GM19455 (cell line): ENCODE data around the gene PTPRD.

ENCODE experiments used
- ATAC-seq: cut with Tn5 transposase; IDR thresholded peaks from one replicate; pipeline ENCODE4 v1.9.1; 2021; ENCODE audit not compliant: unreplicated experiment

PTPRD gene

GRCh38 chr9:8429768-8430167, 2183.0 kb downstream of the PTPRD start:
- no peak for ATAC-seq

GRCh38 chr9:8429157-8429556, 2183.6 kb downstream of the PTPRD start:
- ATAC-seq = no peak

GRCh38 chr9:8428389-8428788, 2184.4 kb downstream of the PTPRD start:
- ATAC-seq = no peak

GRCh38 chr9:8424786-8425410, 2187.9 kb downstream of the PTPRD start:
- no peak for ATAC-seq

GRCh38 chr9:8420416-8420815, 2192.4 kb downstream of the PTPRD start:
- ATAC-seq = no peak

GRCh38 chr9:8419596-8420275, 2193.1 kb downstream of the PTPRD start:
- ATAC-seq = no peak

GRCh38 chr9:8417341-8417740, 2195.5 kb downstream of the PTPRD start:
- no peak for ATAC-seq

- ATAC-seq = no peak
Observed at GRCh38 chr9:8412327-8412726, 2200.5 kb downstream of the PTPRD start.

GRCh38 chr9:8408575-8409190, 2204.1 kb downstream of the PTPRD start:
- no peak for ATAC-seq

- no peak for ATAC-seq
Observed at GRCh38 chr9:8401961-8402705, 2210.7 kb downstream of the PTPRD start.

GRCh38 chr9:8400378-8400777, 2212.4 kb downstream of the PTPRD start:
- no peak for ATAC-seq

GRCh38 chr9:8395022-8395421, 2217.8 kb downstream of the PTPRD start:
- ATAC-seq = no peak

- ATAC-seq = no peak
Observed at GRCh38 chr9:8394341-8394740, 2218.5 kb downstream of the PTPRD start.

GRCh38 chr9:8392866-8393265, 2219.9 kb downstream of the PTPRD start:
- no peak for ATAC-seq

GRCh38 chr9:8391566-8391965, 2221.2 kb downstream of the PTPRD start:
- ATAC-seq = no peak

- ATAC-seq = no peak
Observed at GRCh38 chr9:8391132-8391531, 2221.7 kb downstream of the PTPRD start.

GRCh38 chr9:8390571-8390970, 2222.2 kb downstream of the PTPRD start:
- no peak for ATAC-seq

GRCh38 chr9:8389531-8389930, 2223.3 kb downstream of the PTPRD start:
- ATAC-seq = no peak

- ATAC-seq = no peak
Observed at GRCh38 chr9:8388132-8388531, 2224.7 kb downstream of the PTPRD start.

- ATAC-seq = no peak
Observed at GRCh38 chr9:8384091-8384490, 2228.7 kb downstream of the PTPRD start.

GRCh38 chr9:8382777-8383527, 2229.8 kb downstream of the PTPRD start:
- ATAC-seq = no peak
